Nucleus accumbens (tissue), 56 donors: ENCODE results near the gene SLA2.
"Not testable (repeated sequence)": the region's sequence is repeated elsewhere in the genome, so short reads cannot be mapped to it uniquely, and the experiment has no call there.

ENCODE experiments used
- DNase-seq, 56 donors: peaks; one replicate each; lab custom pipeline; 2025; lab: John Stamatoyannopoulos, UW

The SLA2 gene

DNA sequence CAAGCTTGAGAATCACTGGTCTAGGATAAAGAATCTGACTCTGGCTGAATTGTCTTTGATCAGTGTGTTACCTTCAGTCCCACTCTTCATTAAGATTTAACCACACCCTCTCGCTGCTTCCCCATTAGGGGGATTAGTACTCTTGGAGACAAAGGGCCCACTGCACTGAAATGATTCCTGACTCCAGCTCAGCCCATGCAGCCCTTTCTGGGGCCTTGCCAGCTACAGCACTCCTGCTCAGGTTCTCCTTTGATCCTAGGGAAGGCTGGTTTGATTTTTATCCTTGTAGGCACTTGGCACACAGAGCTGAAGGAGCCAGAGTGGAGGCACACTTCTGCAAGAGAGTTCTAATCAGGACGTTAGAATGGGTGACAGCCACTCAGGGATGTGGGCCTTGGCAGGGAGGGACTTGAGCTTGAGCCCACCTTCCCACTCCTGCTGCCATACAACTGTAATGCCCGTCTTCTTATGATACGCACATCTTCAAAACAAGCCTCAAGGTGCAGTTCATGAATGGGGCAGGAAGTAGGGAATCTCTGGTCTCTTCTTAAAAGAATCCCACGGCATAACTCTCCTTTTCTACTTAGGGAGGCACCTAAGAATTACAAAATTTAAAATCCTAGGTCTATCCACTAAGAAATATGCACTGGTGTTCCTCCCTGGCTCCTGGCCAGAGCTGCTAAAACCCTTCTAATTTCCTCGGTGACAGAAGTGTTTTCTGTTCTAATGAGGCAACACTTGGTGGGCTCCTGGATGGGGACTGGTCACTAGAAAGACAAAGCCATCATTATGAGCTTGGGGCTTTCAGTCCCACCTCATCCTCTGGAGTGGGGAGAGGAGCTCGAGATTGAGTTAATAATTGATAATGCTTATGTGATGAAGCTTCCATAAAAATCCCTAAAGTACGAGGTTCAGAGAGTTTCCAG lies 1.5 kb upstream of the SLA2 start:
- DNase-seq: no peak

- DNase-seq: no peak
Measured at GRCh38 chr20:36646678-36647077, 682 bp upstream of the SLA2 start.

GRCh38 chr20:36645353-36645752 lies 643 bp downstream of the SLA2 start:
- DNase-seq: no peak

DNA sequence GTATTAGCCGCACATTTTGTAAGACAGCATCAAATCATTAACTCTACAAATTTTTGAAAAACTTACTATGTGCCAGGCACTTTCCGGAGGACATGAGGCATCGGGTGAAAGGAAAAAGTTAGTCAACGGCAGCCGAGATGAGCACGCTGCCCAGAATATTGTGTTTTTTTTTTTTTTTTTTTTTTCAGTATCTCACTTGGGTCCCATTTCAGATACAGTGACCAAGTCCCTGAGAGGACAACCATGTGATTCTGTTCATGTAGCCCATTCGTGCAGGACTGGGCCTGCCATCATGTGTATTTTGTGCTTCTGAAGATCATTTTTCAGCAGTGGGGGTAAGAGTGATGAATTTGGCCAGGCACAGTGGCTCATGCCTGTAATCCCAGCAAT lies 1.3 kb downstream of the SLA2 start:
- DNase-seq: no peak

- no peak for DNase-seq
Measured at GRCh38 chr20:36644032-36644705, 1.8 kb downstream of the SLA2 start.

GRCh38 chr20:36642136-36642535 lies 3.9 kb downstream of the SLA2 start:
- no peak for DNase-seq

DNA sequence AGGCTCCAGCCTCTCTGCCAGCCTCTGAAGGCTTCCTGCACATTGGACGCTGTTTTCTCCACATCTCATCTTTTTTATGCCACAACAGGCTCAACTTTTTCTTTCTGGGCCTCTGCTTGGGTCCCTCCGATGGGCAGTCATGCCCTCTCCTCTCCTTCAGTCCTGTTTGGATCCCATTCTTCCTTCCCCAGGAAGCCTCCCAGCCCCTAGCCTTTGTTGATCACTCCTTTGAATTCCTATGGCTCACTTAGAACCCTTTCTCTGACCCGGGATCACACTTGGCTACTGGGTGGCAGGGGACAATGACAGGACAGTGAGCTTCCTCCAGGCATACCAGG lies 4.5 kb downstream of the SLA2 start:
- no peak for DNase-seq

DNA sequence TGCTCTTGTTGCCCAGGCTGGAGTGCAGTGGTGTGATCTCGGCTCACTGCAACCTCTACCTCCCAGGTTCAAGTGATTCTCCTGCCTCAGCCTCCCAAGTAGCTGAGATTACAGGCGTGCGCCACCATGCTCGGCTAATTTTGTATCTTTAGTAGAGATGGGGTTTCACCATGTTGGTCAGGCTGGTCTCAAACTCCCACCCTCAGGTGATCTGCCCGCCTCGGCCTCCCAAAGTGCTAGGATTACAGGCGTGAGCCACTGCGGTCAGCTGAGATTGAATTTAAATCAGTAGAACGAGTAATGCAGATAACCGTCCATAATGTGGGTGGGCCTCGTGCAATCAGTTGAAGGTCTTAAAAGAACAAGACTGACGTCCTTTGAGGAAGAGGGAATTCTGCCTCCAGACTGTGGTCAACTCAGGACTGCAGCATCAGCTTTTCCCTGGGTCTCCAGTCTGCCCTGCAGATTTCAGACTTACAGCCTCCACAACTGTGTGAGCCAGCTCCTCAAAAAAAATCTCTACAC lies 7.1 kb downstream of the SLA2 start:
- DNase-seq: not testable (repeated sequence)

- no peak for DNase-seq
Measured at GRCh38 chr20:36634342-36634741, 11.7 kb downstream of the SLA2 start.

GRCh38 chr20:36633285-36633772 lies 12.7 kb downstream of the SLA2 start:
- DNase-seq: no peak

- DNase-seq: no peak
Measured at GRCh38 chr20:36632487-36633284, 13.3 kb downstream of the SLA2 start.

- no peak for DNase-seq
Measured at GRCh38 chr20:36632147-36632486, 13.9 kb downstream of the SLA2 start.

- DNase-seq: no peak
Measured at GRCh38 chr20:36631646-36632045, 14.3 kb downstream of the SLA2 start.

GRCh38 chr20:36629719-36630681 lies 16.0 kb downstream of the SLA2 start:
- no peak for DNase-seq

DNA sequence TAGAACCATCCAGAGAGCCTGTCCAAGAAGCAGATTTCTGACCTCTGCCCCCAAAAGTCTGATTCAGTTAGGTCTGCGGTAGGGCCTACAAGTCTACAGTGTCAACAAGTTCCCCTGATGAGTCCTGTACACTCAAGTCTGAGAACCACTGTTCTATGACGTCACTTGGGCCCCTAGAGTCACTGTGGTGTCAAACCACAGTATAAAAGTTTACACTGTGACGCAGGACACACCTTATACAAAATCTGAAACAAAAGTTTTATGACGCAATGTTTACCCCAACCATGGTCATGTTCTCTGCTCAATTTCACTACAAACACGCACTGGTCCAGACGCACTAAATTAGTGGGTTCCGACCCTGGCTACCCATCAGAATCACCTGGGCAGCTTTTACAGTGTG lies 17.9 kb downstream of the SLA2 start:
- DNase-seq: no peak

DNA sequence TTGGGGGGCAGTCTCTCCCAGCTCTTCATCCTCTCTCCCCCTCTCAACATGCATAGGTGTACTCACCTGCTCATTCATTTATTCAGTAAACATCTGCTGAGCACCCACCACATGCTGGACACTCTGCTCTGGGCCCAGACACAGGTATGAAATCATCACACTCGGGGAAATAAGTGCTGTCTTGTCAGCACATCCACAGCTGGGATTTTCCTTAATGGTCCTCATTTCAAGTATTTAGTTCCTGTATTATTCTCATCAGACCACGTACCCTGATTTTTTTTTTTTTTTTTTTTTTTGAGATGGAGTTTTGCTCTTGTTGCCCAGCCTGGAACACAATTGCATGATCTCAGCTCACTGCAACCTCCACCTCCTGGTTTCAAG lies 21.1 kb downstream of the SLA2 start:
- no peak for DNase-seq

GRCh38 chr20:36624068-36624943 lies 21.7 kb downstream of the SLA2 start:
- peak in 2 of 56 donors; percentile 3 to 5 for DNase-seq

DNA sequence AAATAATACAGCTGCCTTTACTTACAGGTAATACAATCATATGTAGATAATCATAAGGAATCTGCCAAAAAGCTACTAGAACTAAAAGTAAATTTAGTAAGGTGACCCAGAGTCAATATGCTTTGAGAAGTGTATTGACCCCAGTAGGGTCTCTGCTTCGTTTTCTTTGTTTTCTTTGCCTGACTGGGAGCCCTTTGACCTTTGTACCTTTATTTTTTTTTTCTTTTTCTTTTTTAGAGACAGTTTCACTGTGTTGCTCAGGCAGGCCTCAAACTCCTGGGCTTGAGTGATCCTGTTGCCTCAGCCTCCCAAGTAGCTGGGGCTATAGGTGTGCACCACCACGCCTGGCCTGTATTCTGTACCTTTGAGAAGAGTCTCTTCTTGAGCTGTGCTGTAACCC lies 22.6 kb downstream of the SLA2 start:
- no peak for DNase-seq

DNA sequence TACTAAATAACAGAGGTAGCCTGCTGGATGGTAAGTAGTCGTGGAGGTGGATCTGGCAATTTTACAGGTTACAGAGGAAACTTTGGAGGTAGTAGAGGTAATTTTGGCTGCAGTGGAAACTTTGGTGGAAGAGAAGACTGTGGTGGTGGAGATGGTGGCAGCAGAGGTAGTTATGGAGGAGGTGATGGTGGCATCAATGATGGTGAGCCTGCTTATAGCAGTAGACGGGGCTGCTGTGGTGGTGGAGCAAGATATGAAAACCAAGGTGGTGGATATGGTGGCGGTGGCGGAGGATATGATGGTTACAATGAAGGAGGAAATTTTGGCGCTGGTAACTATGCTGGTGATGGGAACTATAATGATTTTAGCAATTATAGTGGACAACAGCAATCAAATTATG lies 25.1 kb downstream of the SLA2 start:
- DNase-seq: no peak
